HepG2 (cell line): ENCODE measurements around the gene TLN1. TPM values are rescaled to one million over a fixed set of nuclear protein-coding genes. Genes with fewer than 3 reads are reported as not detected.

Experiments
- ASH2L ChIP-seq: fragments of 300-600, 200-600 bp; sonication (generic); IDR thresholded peaks from 2 replicates; pipeline ENCODE4 v1.7.0; 2017; ENCODE audit warnings: low read depth, mild to moderate bottlenecking, moderate library complexity, mixed read lengths, low read length; ENCODE audit not compliant: insufficient read length
- ATF7 ChIP-seq, 2 experiments: fragments of 450-650 bp in 1 of 2; sonication (generic) in 1 of 2; formaldehyde crosslinking in 1 of 2; IDR thresholded peaks; 2 replicates each; pipeline versions ENCODE4 v1.4.0 to v1.6.1; 2016 to 2020; ENCODE audit warnings: antibody characterized with exemption in 1 of 2, mild to moderate bottlenecking in 1 of 2, missing genetic modification reagents in 1 of 2
- BCLAF1 ChIP-seq: fragments of 450-650 bp; IDR thresholded peaks from 2 replicates; pipeline ENCODE4 v1.6.1; 2017; ENCODE audit warnings: mild to moderate bottlenecking
- BHLHE40 ChIP-seq: IDR thresholded peaks from 2 replicates; pipeline ENCODE4 v1.6.1; 2011; ENCODE audit warnings: low read length, improper control_type of control experiment
- CHD4 ChIP-seq: fragments of 200-600 bp; sonication (generic); IDR thresholded peaks from 2 replicates; pipeline ENCODE4 v1.7.0; 2017; ENCODE audit warnings: mild to moderate bottlenecking, low read length, borderline replicate concordance
- CTCF ChIP-seq: sonication (generic); formaldehyde crosslinking; IDR thresholded peaks from 2 replicates; pipeline ENCODE4 v1.5.0; 2020; ENCODE audit warnings: mild to moderate bottlenecking, missing genetic modification reagents, moderate library complexity
- ELF3 ChIP-seq: IDR thresholded peaks from 2 replicates; pipeline ENCODE4 v1.6.1; 2016; ENCODE audit warnings: missing genetic modification reagents, missing compliant biosample characterization
- GRHL1 ChIP-seq: sonication (generic); formaldehyde crosslinking; conservative IDR thresholded peaks from 2 replicates; pipeline ENCODE4 v1.8.0; 2022; ENCODE audit warnings: missing genetic modification reagents
- MEIS1 ChIP-seq: sonication (generic); formaldehyde crosslinking; IDR thresholded peaks from 2 replicates; pipeline ENCODE4 v1.9.0; 2021; ENCODE audit warnings: mild to moderate bottlenecking, missing genetic modification reagents, moderate library complexity, borderline replicate concordance
- SP5 ChIP-seq: IDR thresholded peaks from 2 replicates; pipeline ENCODE4 v1.6.1; 2016; ENCODE audit warnings: low read depth, borderline replicate concordance
- SRF ChIP-seq: IDR thresholded peaks from 2 replicates; pipeline ENCODE4 v1.6.1; 2011; ENCODE audit warnings: mild to moderate bottlenecking, low read depth, low read length, moderate library complexity
- ZNF224 ChIP-seq: sonication (generic); formaldehyde crosslinking; IDR thresholded peaks from 2 replicates; pipeline ENCODE4 v1.5.0; 2020; ENCODE audit warnings: mild to moderate bottlenecking, missing genetic modification reagents
- polyA plus RNA-seq, 8 experiments: library from polyadenylated mRNA; depleted of rRNA in 3 of 8; stranded (reverse) in 7 of 8; unstranded in 1 of 8; fragments of >200 nt; fragmentation: Illumina TruSeq in 4 of 8; extraction: Trizol in 4 of 8; gene quantifications; 2 replicates each; pipeline versions ENCODE4 v1.2.1 to v1.2.3, GENCODE V29; 2011 to 2016; ENCODE audit warnings: low read depth in 4 of 8, missing spikeins in 1 of 8, mixed read lengths in 1 of 8; ENCODE audit not compliant: insufficient read depth in 1 of 8
- total RNA-seq, 5 experiments: library from RNA; depleted of rRNA; stranded (reverse); fragments of >200 nt; fragmentation: Illumina TruSeq; extraction: Trizol; gene quantifications; 2 replicates each; pipeline ENCODE4 v1.2.3, GENCODE V29; 2016; ENCODE audit warnings: low read depth in 1 of 5
- TF ChIP-seq, protein P1 (sequence below): sonication (generic); formaldehyde crosslinking; conservative IDR thresholded peaks from 2 replicates; pipeline ENCODE4 v1.8.1; 2023; ENCODE audit warnings: missing genetic modification reagents
- TF ChIP-seq, protein P2 (sequence below): sonication (generic); formaldehyde crosslinking; IDR thresholded peaks from 2 replicates; pipeline ENCODE4 v1.5.0; 2020; ENCODE audit warnings: mild to moderate bottlenecking, low read depth, missing genetic modification reagents, borderline replicate concordance
- TF ChIP-seq, protein P3 (sequence below): sonication (generic); formaldehyde crosslinking; IDR thresholded peaks from 2 replicates; pipeline ENCODE4 v1.5.1; 2020; ENCODE audit warnings: mild to moderate bottlenecking, missing genetic modification reagents, borderline replicate concordance
- TF ChIP-seq, protein P4 (sequence below): sonication (generic); formaldehyde crosslinking; conservative IDR thresholded peaks from 2 replicates; pipeline ENCODE4 v1.4.0; 2020; ENCODE audit warnings: missing genetic modification reagents

The TLN1 gene
- total and polyA plus RNA-seq, 2 of the 13 experiments (the other 11 are each of a cell fraction or from before 2014, with no cell fraction given): 35.2 to 51.8 TPM

DNA sequence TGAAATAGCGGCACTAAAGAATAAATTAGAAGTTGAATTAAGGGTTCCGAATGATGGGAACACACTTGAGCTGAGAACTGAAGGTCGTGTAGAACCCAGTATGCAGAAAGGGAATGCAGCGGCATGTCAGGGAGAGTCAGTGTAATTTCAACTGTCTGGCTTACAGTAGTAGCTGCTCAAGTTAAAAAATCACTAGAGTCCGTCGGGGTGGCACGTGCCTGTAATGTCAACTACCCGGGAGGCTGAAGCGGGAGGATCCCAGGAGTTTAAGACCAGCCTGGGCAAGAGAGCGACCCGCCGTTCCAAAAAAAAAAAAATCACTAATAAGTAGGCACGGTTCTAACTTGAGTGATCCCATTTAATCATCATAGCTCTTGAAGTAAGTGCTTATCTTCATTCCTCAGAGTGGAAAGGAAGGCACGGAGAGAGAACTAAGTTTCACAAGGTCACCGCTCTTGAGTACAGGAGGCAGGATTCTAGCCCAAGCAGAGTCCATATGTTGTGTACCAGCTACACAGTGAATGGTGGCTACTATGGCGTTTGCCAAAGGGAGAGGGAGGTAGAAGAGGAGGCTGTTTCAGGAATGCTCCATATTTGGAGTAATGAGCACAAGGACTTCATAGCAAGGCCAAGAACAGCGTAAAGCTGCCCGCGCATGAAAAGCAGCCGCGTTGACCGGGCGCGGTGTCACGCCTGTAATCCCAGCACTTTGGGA lies 75.0 kb downstream of the TLN1 start (continued):
- TF ChIP-seq ATF7 (IDR thresholded peaks at IDR 0.05) (no peak), ATF7 (CRISPR knock-in tag; IDR thresholded peaks at IDR 0.05) (no peak), GRHL1 (no peak), BCLAF1 (no peak), MEIS1 (CRISPR knock-in tag) (0 out of 2 replicates have a peak, but pooled peaks have one; percentile 82), ASH2L (peak; percentile 14), BHLHE40 (peak; percentile 80), SP5 (CRISPR knock-in tag) (no peak), CHD4 (0 out of 2 replicates have a peak, but pooled peaks have one; percentile 39), CTCF (no peak), ZNF224 (CRISPR knock-in tag) (0 out of 2 replicates have a peak, but pooled peaks have one; percentile 31), SRF (0 out of 2 replicates have a peak, but pooled peaks have one; percentile 2), ELF3 (CRISPR knock-in tag) (no peak)
- TF ChIP-seq, protein P1, sequence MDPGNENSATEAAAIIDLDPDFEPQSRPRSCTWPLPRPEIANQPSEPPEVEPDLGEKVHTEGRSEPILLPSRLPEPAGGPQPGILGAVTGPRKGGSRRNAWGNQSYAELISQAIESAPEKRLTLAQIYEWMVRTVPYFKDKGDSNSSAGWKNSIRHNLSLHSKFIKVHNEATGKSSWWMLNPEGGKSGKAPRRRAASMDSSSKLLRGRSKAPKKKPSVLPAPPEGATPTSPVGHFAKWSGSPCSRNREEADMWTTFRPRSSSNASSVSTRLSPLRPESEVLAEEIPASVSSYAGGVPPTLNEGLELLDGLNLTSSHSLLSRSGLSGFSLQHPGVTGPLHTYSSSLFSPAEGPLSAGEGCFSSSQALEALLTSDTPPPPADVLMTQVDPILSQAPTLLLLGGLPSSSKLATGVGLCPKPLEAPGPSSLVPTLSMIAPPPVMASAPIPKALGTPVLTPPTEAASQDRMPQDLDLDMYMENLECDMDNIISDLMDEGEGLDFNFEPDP: 0 out of 2 replicates have a peak, but pooled peaks have one; percentile 82
- TF ChIP-seq, protein P2, sequence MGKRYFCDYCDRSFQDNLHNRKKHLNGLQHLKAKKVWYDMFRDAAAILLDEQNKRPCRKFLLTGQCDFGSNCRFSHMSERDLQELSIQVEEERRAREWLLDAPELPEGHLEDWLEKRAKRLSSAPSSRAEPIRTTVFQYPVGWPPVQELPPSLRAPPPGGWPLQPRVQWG (CRISPR knock-in tag): no peak
- TF ChIP-seq, protein P3, sequence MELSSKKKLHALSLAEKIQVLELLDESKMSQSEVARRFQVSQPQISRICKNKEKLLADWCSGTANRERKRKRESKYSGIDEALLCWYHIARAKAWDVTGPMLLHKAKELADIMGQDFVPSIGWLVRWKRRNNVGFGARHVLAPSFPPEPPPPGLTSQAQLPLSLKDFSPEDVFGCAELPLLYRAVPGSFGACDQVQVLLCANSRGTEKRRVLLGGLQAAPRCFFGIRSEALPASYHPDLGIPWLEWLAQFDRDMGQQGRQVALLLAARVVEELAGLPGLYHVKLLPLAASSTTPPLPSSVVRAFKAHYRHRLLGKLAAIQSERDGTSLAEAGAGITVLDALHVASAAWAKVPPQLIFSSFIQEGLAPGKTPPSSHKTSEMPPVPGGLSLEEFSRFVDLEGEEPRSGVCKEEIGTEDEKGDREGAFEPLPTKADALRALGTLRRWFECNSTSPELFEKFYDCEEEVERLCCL (CRISPR knock-in tag): 0 out of 2 replicates have a peak, but pooled peaks have one; percentile 16
- TF ChIP-seq, protein P4, sequence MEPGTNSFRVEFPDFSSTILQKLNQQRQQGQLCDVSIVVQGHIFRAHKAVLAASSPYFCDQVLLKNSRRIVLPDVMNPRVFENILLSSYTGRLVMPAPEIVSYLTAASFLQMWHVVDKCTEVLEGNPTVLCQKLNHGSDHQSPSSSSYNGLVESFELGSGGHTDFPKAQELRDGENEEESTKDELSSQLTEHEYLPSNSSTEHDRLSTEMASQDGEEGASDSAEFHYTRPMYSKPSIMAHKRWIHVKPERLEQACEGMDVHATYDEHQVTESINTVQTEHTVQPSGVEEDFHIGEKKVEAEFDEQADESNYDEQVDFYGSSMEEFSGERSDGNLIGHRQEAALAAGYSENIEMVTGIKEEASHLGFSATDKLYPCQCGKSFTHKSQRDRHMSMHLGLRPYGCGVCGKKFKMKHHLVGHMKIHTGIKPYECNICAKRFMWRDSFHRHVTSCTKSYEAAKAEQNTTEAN (CRISPR knock-in tag): no peak
